Mesodermal cell (in vitro differentiated cells): ENCODE measurements around the gene CACNA2D1.

Experiments used
- H3K27ac ChIP-seq: 2 replicates; pipeline ENCODE4 v1.7.0; 2013; ENCODE audit warnings: mild to moderate bottlenecking, low read depth, low read length, moderate library complexity; ENCODE audit not compliant: severe bottlenecking
- H3K36me3 ChIP-seq: 2 replicates; pipeline ENCODE4 v1.7.1; 2013; ENCODE audit warnings: mild to moderate bottlenecking, low read length, moderate library complexity; ENCODE audit not compliant: control insufficient read depth, insufficient read depth
- H3K4me1 ChIP-seq: one replicate; pipeline ENCODE4 v1.7.1; 2013; ENCODE audit warnings: mild to moderate bottlenecking, low read length; ENCODE audit not compliant: insufficient read depth, control insufficient read depth, poor library complexity, severe bottlenecking
- H3K4me3 ChIP-seq: 2 replicates; pipeline ENCODE4 v1.7.0; 2013; ENCODE audit warnings: low read length, control low read depth, mild to moderate bottlenecking; ENCODE audit not compliant: insufficient read depth, poor library complexity, severe bottlenecking; ENCODE audit errors: extremely low read depth
- H3K9me3 ChIP-seq: 2 replicates; pipeline ENCODE4 v1.7.1; 2013; ENCODE audit warnings: mild to moderate bottlenecking, low read length, moderate library complexity; ENCODE audit not compliant: control insufficient read depth
- WGBS, 2 experiments: methylation state at CpG; one replicate each; pipeline ENCODE4 v1.1.5; 2013; ENCODE audit warnings: missing lambda C conversion rate in 2 of 2; ENCODE audit not compliant: insufficient coverage in 2 of 2; 5-methylcytosine and 5-hydroxymethylcytosine counted together

Gene CACNA2D1

GRCh38 chr7:82375129-82375528 lies 68.4 kb downstream of the CACNA2D1 start:
- H3K9me3 ChIP-seq = no peaks in the 10 kb centered on the region
- H3K4me3 ChIP-seq = no peak overlapping the region
- no peaks in the 10 kb centered on the region for H3K36me3 ChIP-seq
- WGBS, 2 experiments = 100% methylated on average over 1 of the region's 1 CpG
- no peak overlapping the region for H3K27ac ChIP-seq
- H3K4me1 ChIP-seq = no peaks in the 10 kb centered on the region

- 20 to 60% methylated on average over 1 to 2 of the region's 7 CpGs for WGBS, 2 experiments
- H3K27ac ChIP-seq = no peak overlapping the region
Measured at GRCh38 chr7:82373926-82374635, 69.5 kb downstream of the CACNA2D1 start.

GRCh38 chr7:82364671-82365070 lies 78.9 kb downstream of the CACNA2D1 start:
- H3K36me3 ChIP-seq = no peaks in the 10 kb centered on the region
- H3K9me3 ChIP-seq = no peaks in the 10 kb centered on the region
- WGBS, 2 experiments = 100% methylated on average over 1 of the region's 2 CpGs
- H3K4me3 ChIP-seq = no peak overlapping the region
- no peak overlapping the region for H3K27ac ChIP-seq
- H3K4me1 ChIP-seq = peaks cover 3% of the 10 kb centered on the region

More at GRCh38 chr7:82373926-82374635, 69.5 kb downstream of the CACNA2D1 start:
- Histone ChIP-seq H3K36me3 (no peaks in the 10 kb centered on the region), H3K4me1 (no peaks in the 10 kb centered on the region), H3K4me3 (no peak overlapping the region), H3K9me3 (no peaks in the 10 kb centered on the region)

GRCh38 chr7:82364048-82364447 lies 79.5 kb downstream of the CACNA2D1 start:
- no peaks in the 10 kb centered on the region for H3K9me3 ChIP-seq
- H3K36me3 ChIP-seq = no peaks in the 10 kb centered on the region
- WGBS, 2 experiments = 67 to 100% methylated on average over 1 of the region's 1 CpG
- H3K4me1 ChIP-seq = peaks cover 3% of the 10 kb centered on the region
- no peak overlapping the region for H3K4me3 ChIP-seq
- no peak overlapping the region for H3K27ac ChIP-seq

GRCh38 chr7:82362129-82362706 lies 81.4 kb downstream of the CACNA2D1 start:
- H3K4me3 ChIP-seq = no peak overlapping the region
- no peaks in the 10 kb centered on the region for H3K36me3 ChIP-seq
- no CpG with 5 or more reads among the region's 2 CpGs for WGBS, 2 experiments

GRCh38 chr7:82360591-82361368 lies 82.8 kb downstream of the CACNA2D1 start:
- Histone ChIP-seq H3K4me1 (peaks cover 3% of the 10 kb centered on the region), H3K9me3 (no peaks in the 10 kb centered on the region), H3K4me3 (no peak overlapping the region), H3K36me3 (no peaks in the 10 kb centered on the region), H3K27ac (no peak overlapping the region)
- WGBS, 2 experiments = 67 to 70% methylated on average over 1 of the region's 2 CpGs

More at GRCh38 chr7:82362129-82362706, 81.4 kb downstream of the CACNA2D1 start:
- Histone ChIP-seq H3K4me1 (peaks cover 3% of the 10 kb centered on the region), H3K27ac (no peak overlapping the region), H3K9me3 (no peaks in the 10 kb centered on the region)

- Histone ChIP-seq H3K4me1 (peaks cover 3% of the 10 kb centered on the region), H3K9me3 (no peaks in the 10 kb centered on the region), H3K27ac (no peak overlapping the region), H3K36me3 (no peaks in the 10 kb centered on the region), H3K4me3 (no peak overlapping the region)
- WGBS, 2 experiments = 91 to 97% methylated on average over 3 of the region's 3 CpGs
Measured at GRCh38 chr7:82359426-82359825, 84.2 kb downstream of the CACNA2D1 start.

- H3K9me3 ChIP-seq = no peaks in the 10 kb centered on the region
- H3K4me3 ChIP-seq = no peak overlapping the region
- no peaks in the 10 kb centered on the region for H3K36me3 ChIP-seq
- peaks cover 3% of the 10 kb centered on the region for H3K4me1 ChIP-seq
- H3K27ac ChIP-seq = no peak overlapping the region
- WGBS, 2 experiments = 80% methylated on average over 2 of the region's 5 CpGs; no CpG with 5 or more reads in 1 of the 2 experiments
Measured at GRCh38 chr7:82358923-82359322, 84.7 kb downstream of the CACNA2D1 start.

- Histone ChIP-seq H3K4me1 (peaks cover 3% of the 10 kb centered on the region), H3K9me3 (no peaks in the 10 kb centered on the region), H3K27ac (no peak overlapping the region), H3K36me3 (no peaks in the 10 kb centered on the region), H3K4me3 (no peak overlapping the region)
- no CpG with 5 or more reads among the region's 2 CpGs for WGBS, 2 experiments
Measured at GRCh38 chr7:82358009-82358578, 85.5 kb downstream of the CACNA2D1 start.

- WGBS, 2 experiments = 100% methylated on average over 1 of the region's 5 CpGs
- no peaks in the 10 kb centered on the region for H3K36me3 ChIP-seq
- no peak overlapping the region for H3K4me3 ChIP-seq
- H3K9me3 ChIP-seq = no peaks in the 10 kb centered on the region
- H3K4me1 ChIP-seq = peaks cover 5% of the 10 kb centered on the region
- no peak overlapping the region for H3K27ac ChIP-seq
Measured at GRCh38 chr7:82348251-82348650, 95.3 kb downstream of the CACNA2D1 start.
